WERI-Rb-1 (cell line): ENCODE results near the gene RXFP4.
A peak's percentile ranks its signal among the peaks of the same experiment; 100 is the strongest.

Experiments used
- DNase-seq: peaks from one replicate; pipeline ENCODE4 v3.0.0-alpha.2; 2020
- H3K27ac ChIP-seq: fragments of 250-450 bp; sonication (Bioruptor Pico); 2 replicates; pipeline ENCODE4 v1.5.1; 2020; ENCODE audit warnings: mild to moderate bottlenecking, moderate library complexity
- H3K27me3 ChIP-seq: fragments of 250-450 bp; sonication (Bioruptor Pico); 2 replicates; pipeline ENCODE4 v1.5.1; 2021; ENCODE audit warnings: mild to moderate bottlenecking, low read depth, moderate library complexity; ENCODE audit not compliant: insufficient read depth, severe bottlenecking
- H3K36me3 ChIP-seq: fragments of 250-450 bp; sonication (Bioruptor Pico); 2 replicates; pipeline ENCODE4 v1.5.1; 2020; ENCODE audit warnings: mild to moderate bottlenecking, moderate library complexity
- H3K4me3 ChIP-seq: 2 replicates; pipeline ENCODE4 v1.5.1; 2011; ENCODE audit warnings: low read depth, mild to moderate bottlenecking, control low read depth, low read length
- H3K9me3 ChIP-seq: fragments of 250-450 bp; sonication (Bioruptor Pico); 2 replicates; pipeline ENCODE4 v1.5.1; 2021; ENCODE audit warnings: mild to moderate bottlenecking, moderate library complexity; ENCODE audit not compliant: severe bottlenecking
- CTCF ChIP-seq: IDR thresholded peaks from 2 replicates; pipeline ENCODE4 v1.5.1; 2011; ENCODE audit warnings: low read depth, mild to moderate bottlenecking, control low read depth, inconsistent platforms, low read length

RXFP4 gene

GRCh38 chr1:155962599-155963211 lies 21.3 kb downstream of the RXFP4 start:
- no peak for DNase-seq
- H3K4me3 ChIP-seq, result no peak overlapping the region
- H3K27ac ChIP-seq, result no peak overlapping the region
- H3K36me3 ChIP-seq, result peaks cover 98% of the 10 kb centered on the region
- no peak for TF ChIP-seq CTCF
- no peaks in the 10 kb centered on the region for H3K27me3 ChIP-seq
- no peaks in the 10 kb centered on the region for H3K9me3 ChIP-seq

DNA sequence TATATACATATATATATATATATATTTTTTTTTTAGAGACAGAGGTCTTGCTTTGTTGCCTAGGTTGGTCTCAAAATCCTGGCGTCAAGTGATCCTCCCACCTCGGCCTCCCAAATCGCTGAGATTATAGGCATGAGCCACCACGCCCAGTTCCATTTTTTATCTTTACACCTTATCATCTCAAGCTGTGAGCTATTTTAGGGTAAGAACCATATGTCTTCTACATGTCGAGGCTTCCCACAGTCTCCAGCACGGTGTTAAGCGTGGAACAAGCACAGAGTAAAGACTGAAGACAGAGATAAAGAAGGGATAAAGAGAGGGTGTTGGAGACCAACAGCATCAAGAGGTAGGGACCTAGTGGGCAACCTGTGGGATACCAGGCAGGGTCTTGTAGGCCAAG lies 22.8 kb downstream of the RXFP4 start:
- Histone ChIP-seq H3K36me3 (peaks cover 98% of the 10 kb centered on the region), H3K9me3 (no peaks in the 10 kb centered on the region), H3K27ac (no peak overlapping the region), H3K4me3 (no peak overlapping the region), H3K27me3 (no peaks in the 10 kb centered on the region)
- no peak for TF ChIP-seq CTCF
- DNase-seq, result no peak

GRCh38 chr1:155966135-155966534 lies 24.7 kb downstream of the RXFP4 start:
- H3K36me3 ChIP-seq, result peaks cover 93% of the 10 kb centered on the region
- peak; percentile 55 for DNase-seq
- no peaks in the 10 kb centered on the region for H3K9me3 ChIP-seq
- no peaks in the 10 kb centered on the region for H3K27me3 ChIP-seq
- no peak overlapping the region for H3K4me3 ChIP-seq
- no peak overlapping the region; the same call in 1 of the 2 replicates for H3K27ac ChIP-seq
- TF ChIP-seq CTCF, result peak; percentile 80

DNA sequence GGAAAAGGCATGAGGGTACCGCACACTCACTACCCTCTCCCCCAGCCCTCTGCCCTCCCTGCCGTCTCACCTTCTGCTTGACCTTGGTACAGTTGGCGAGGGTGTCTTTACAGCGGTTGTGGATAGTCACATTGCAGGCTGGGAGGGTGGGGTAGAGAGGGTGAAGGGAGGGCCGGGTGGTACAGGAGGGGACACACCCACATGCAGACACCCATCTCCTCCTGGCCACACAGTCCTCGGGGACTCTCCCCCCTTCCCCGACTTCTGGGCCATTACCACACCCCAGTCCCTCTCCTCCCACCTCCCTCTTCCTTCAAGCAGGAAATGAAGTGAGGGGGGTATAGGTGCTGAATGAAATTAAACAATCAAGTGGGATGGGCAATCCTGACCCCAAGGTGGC lies 25.3 kb downstream of the RXFP4 start:
- Histone ChIP-seq H3K9me3 (no peaks in the 10 kb centered on the region), H3K4me3 (no peak overlapping the region), H3K27ac (peak overlapping the region; percentile 95), H3K36me3 (peaks cover 88% of the 10 kb centered on the region), H3K27me3 (no peaks in the 10 kb centered on the region)
- TF ChIP-seq CTCF, result no peak
- no peak for DNase-seq

DNA sequence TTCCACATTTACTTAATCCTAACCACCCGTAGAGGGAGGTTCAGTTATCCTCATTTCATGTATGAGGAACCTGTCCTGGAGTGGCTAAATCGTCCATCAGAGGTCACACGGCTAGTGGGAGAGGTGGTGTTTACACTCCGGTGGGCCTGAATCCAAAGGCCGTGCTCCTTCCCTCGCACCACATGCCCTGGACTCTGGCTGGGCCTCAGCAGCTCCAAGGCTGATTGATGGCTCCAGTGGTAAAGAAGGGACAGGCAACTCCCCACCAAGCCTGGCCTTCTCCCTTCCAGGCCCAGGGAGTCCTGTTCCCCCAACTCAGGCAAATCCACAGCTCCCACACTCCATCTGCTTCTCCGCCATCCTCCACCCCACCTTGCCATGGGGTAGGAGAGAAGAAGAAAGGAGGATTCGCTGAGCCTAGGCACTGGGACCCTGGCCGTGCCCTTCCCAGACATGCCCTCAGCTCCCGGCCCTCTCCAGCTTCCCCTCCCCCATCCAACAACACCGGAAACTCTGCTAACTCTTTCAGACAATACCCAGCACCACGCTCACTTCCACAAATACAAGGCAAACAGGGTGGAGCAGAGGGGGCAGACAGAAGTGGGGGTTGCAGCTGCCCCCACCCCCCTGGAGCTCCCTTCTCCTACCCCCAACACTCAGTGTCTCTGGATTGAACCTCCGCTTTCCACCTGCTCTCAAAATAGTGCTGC lies 26.1 kb downstream of the RXFP4 start:
- H3K27me3 ChIP-seq, result no peaks in the 10 kb centered on the region
- TF ChIP-seq CTCF, result no peak
- H3K4me3 ChIP-seq, result no peak overlapping the region
- H3K27ac ChIP-seq, result peak overlapping the region; percentile 95
- H3K36me3 ChIP-seq, result peaks cover 87% of the 10 kb centered on the region
- no peak for DNase-seq
- no peaks in the 10 kb centered on the region for H3K9me3 ChIP-seq
